ENCODE data around the gene CLCN6. TPM values are rescaled to one million over a fixed set of nuclear protein-coding genes. Genes with fewer than 3 reads are reported as not detected.

Gene CLCN6
- total and polyA plus RNA-seq, 2 of the 8 experiments (the other 6 are each of a cell fraction or from before 2014, with no cell fraction given) = 15.7 to 26.0 TPM

DNA sequence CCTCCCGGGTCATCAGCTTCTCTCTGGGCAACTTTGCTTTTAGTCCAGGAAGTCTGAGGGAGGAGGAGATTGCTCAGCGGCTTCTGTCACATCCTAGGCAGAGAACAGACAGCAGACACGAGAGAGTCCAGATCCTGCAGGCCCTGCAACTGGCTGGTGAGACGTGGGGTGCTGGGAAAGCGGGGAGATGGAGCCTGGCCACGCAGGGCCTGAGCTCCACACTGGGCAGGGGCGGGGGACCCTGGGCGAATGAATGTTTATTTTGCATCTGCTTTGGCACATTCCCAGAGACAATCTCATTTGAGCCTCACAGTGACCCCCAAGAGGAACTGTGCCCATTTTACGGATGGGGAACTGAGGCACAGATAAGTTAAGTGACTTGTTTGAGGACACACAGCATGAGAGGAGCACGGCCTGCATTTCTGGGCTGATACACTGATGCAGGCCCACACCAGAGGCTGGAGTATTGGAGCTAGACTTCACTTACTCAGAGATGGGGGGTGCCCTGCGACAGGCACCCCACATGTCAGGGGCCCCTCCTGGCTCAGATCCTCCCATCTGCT is 34.4 kb upstream of the CLCN6 start:
- no peaks in the 10 kb centered on the region for H3K79me1 ChIP-seq (ENCODE audit: low read depth, low read length)
- ChIA-PET CTCF (ENCODE audit: partially characterized antibody) (interaction anchor here (0.8 to 1.6 kb wide), 5 partner anchors 10 to 129 kb away, joined by 3 to 4 read pairs (median 3); no protein-coding TSS in a partner anchor), POLR2A (ENCODE audit: partially characterized antibody) (interaction anchor here (0.6 to 1.4 kb wide), 7 partner anchors 9 to 138 kb away, joined by 3 to 5 read pairs (median 3); partner anchors contain the start of genes AGTRAP, C1orf167 and FBXO6)
- no peak for FAIRE-seq
- no peak overlapping the region for H2BK5ac ChIP-seq (ENCODE audit: low read depth, low read length)
- no peaks in the 10 kb centered on the region for H3K4me1 ChIP-seq (replicated peaks in 1 of 4; ENCODE audit: control insufficient read depth in 3 of 4, insufficient read depth in 4 of 4, low read length in 3 of 4)
- no peak overlapping the region for H3K14ac ChIP-seq (ENCODE audit: insufficient read length)
- no peak overlapping the region for H3K23ac ChIP-seq (ENCODE audit: insufficient read length)
- WGBS, 2 experiments (ENCODE audit: extremely low coverage in 1 of 2, insufficient coverage in 1 of 2, insufficient read length in 1 of 2, insufficient replicate concordance in 2 of 2, low coverage in 1 of 2, low lambda C conversion rate in 2 of 2, missing lambda C conversion rate in 1 of 2) = 74% methylated on average over 11 of the region's 11 CpGs; no CpG with 5 or more reads in 1 of the 2 experiments
- no peak overlapping the region for H4K5ac ChIP-seq (ENCODE audit: insufficient read length, low read depth, low read length)
- H4K20me1 ChIP-seq (replicated peaks in 1 of 2; ENCODE audit: control insufficient read depth in 1 of 2, insufficient read depth in 2 of 2, low read length in 2 of 2) = no peaks in the 10 kb centered on the region
- no peaks in the 10 kb centered on the region for H3K23me2 ChIP-seq (ENCODE audit: low read depth, low read length)
- H4K8ac ChIP-seq (ENCODE audit: extremely low read depth, insufficient read depth, low read length) = no peak overlapping the region; the same call in 1 of the 2 replicates
- no peak overlapping the region for H2AK5ac ChIP-seq (ENCODE audit: low read depth, low read length)
- no peak for DNase-seq (ENCODE audit: low read depth in 1 of 2, low spot score in 2 of 2)
- no peak overlapping the region for H3K4me2 ChIP-seq (ENCODE audit: insufficient read depth in 1 of 2, low read depth in 2 of 2, low read length in 2 of 2)
- no peak overlapping the region for H2BK12ac ChIP-seq (ENCODE audit: low read depth, low read length)
- no peak overlapping the region for H2BK120ac ChIP-seq (replicated peaks; ENCODE audit: low read depth, low read length)
- H4K91ac ChIP-seq (replicated peaks; ENCODE audit: insufficient read length, low read length) = no peak overlapping the region
- no peaks in the 10 kb centered on the region for H3K79me2 ChIP-seq (ENCODE audit: control insufficient read depth in 1 of 2, insufficient read depth in 2 of 2, low read length in 2 of 2)
- no peak overlapping the region for H2BK15ac ChIP-seq (ENCODE audit: low read length)
- no peak overlapping the region for H3K9ac ChIP-seq (replicated peaks in 1 of 4; ENCODE audit: extremely low read depth in 1 of 4, low read depth in 3 of 4, low read length in 3 of 4)
- no peak for TF ChIP-seq YY1 (IDR thresholded peaks at IDR 0.05; ENCODE audit: low read depth, low read length)
- TF ChIP-seq BCL11A (IDR thresholded peaks at IDR 0.05; ENCODE audit: low read depth in 2 of 2, low read length in 2 of 2) = no peak
- TF ChIP-seq SIRT6 (IDR thresholded peaks at IDR 0.05; ENCODE audit: low read length) = no peak
- no peak overlapping the region for H3K4me3 ChIP-seq (ENCODE audit: extremely low read depth in 1 of 4, insufficient read depth in 2 of 4, low read depth in 3 of 4, low read length in 4 of 4)
- no peaks in the 10 kb centered on the region; a peak in 1 of 7 replicates for H3K27me3 ChIP-seq (replicated peaks in 1 of 4; ENCODE audit: control insufficient read depth in 3 of 4, extremely low read depth in 1 of 4, insufficient read depth in 3 of 4, low read length in 3 of 4)
- H3K18ac ChIP-seq (ENCODE audit: extremely low read depth, low read length) = no peak overlapping the region
- H3K36me3 ChIP-seq (ENCODE audit: control insufficient read depth in 2 of 4, insufficient read depth in 4 of 4, low read length in 3 of 4) = no peaks in the 10 kb centered on the region
- H3K27ac ChIP-seq (ENCODE audit: low read depth, low read length) = no peak overlapping the region
- H3K56ac ChIP-seq (replicated peaks; ENCODE audit: insufficient read length, low read depth, low read length) = no peak overlapping the region
- no peak overlapping the region for H3K4ac ChIP-seq (replicated peaks; ENCODE audit: insufficient read length, low read depth, low read length)
- H3K9me3 ChIP-seq (ENCODE audit: insufficient read depth in 2 of 2, low read depth in 1 of 2, low read length in 1 of 2) = no peaks in the 10 kb centered on the region
- H2BK20ac ChIP-seq (ENCODE audit: low read length) = no peak overlapping the region
- H2AFZ ChIP-seq (ENCODE audit: low read length) = no peak overlapping the region
